IMR-90 (cell line): ENCODE results near the gene ZNF592. TPM values are rescaled to one million over a fixed set of nuclear protein-coding genes. Genes with fewer than 3 reads are reported as not detected.

Experiments
- ATAC-seq: fragments of 200-7000 bp; cut with Tn5 transposase; 2 replicates; pipeline ENCODE4 v1.9.1; 2020; ENCODE audit warnings: low read depth, mild to moderate bottlenecking, moderate library complexity
- BruUV-seq: library from RNA; stranded (reverse); fragments of 400-500 nt; replicated peaks from 2 replicates; lab custom pipeline; 2021; lab: Mats Ljungman, UMichigan
- CTCF ChIA-PET: fragments of 300-600 bp; formaldehyde crosslinking; extraction: SDS; loops from one replicate; lab custom pipeline; 2021; ENCODE audit warnings: antibody characterized with exemption; lab: Yijun Ruan, JAX
- POLR2A ChIA-PET: fragments of 300-600 bp; sonication (Branson Sonifier 250); formaldehyde crosslinking; loops from one replicate; lab custom pipeline; 2022; ENCODE audit warnings: antibody characterized with exemption; ENCODE audit not compliant: unreplicated experiment; lab: Charles Lee
- DNase-seq: peaks from one replicate; pipeline ENCODE4 v3.0.0; 2013
- H2AFZ ChIP-seq: replicated peaks from 2 replicates; pipeline ENCODE3; 2013; ENCODE audit warnings: low read length, mild to moderate bottlenecking; ENCODE audit not compliant: poor library complexity
- H2AK5ac ChIP-seq: 2 replicates; pipeline ENCODE4 v1.6.1; 2013; ENCODE audit warnings: low read depth, low read length, inconsistent platforms
- H2AK9ac ChIP-seq: replicated peaks from 2 replicates; pipeline ENCODE3; 2013; ENCODE audit warnings: mild to moderate bottlenecking, low read depth, low read length, moderate library complexity; ENCODE audit not compliant: poor library complexity
- H2BK120ac ChIP-seq: 2 replicates; pipeline ENCODE4 v1.6.1; 2013; ENCODE audit warnings: low read depth, low read length, inconsistent platforms
- H2BK15ac ChIP-seq: 3 replicates; pipeline ENCODE4 v1.6.1; 2013; ENCODE audit warnings: low read depth, low read length, inconsistent platforms
- H2BK20ac ChIP-seq: 2 replicates; pipeline ENCODE4 v1.6.1; 2013; ENCODE audit warnings: low read depth, mild to moderate bottlenecking, inconsistent platforms, low read length, moderate library complexity
- H2BK5ac ChIP-seq: 2 replicates; pipeline ENCODE4 v1.6.1; 2013; ENCODE audit warnings: mild to moderate bottlenecking, low read depth, low read length, inconsistent platforms; ENCODE audit not compliant: poor library complexity, severe bottlenecking
- H3K14ac ChIP-seq: replicated peaks from 2 replicates; pipeline ENCODE4 v1.6.1; 2013; ENCODE audit warnings: low read depth, low read length, inconsistent platforms
- H3K18ac ChIP-seq: 2 replicates; pipeline ENCODE4 v1.6.1; 2013; ENCODE audit warnings: low read depth, low read length, control low read depth
- H3K23ac ChIP-seq: 2 replicates; pipeline ENCODE4 v1.6.1; 2013; ENCODE audit warnings: low read depth, low read length, inconsistent platforms
- H3K27ac ChIP-seq: 2 replicates; pipeline ENCODE4 v1.5.1; 2013; ENCODE audit warnings: mild to moderate bottlenecking, control low read depth, low read length; ENCODE audit not compliant: insufficient read depth
- H3K27me3 ChIP-seq: 2 replicates; pipeline ENCODE4 v1.6.1; 2013; ENCODE audit warnings: low read length; ENCODE audit not compliant: control insufficient read depth, insufficient read depth
- H3K36me3 ChIP-seq: 2 replicates; pipeline ENCODE4 v1.6.1; 2013; ENCODE audit warnings: low read length, mixed read lengths; ENCODE audit not compliant: control insufficient read depth, insufficient read depth
- H3K4ac ChIP-seq: 2 replicates; pipeline ENCODE4 v1.6.1; 2013; ENCODE audit warnings: low read depth, low read length, inconsistent platforms
- H3K4me1 ChIP-seq: 2 replicates; pipeline ENCODE4 v1.6.1; 2013; ENCODE audit warnings: low read length, mixed read lengths; ENCODE audit not compliant: control insufficient read depth, insufficient read depth
- H3K4me2 ChIP-seq: 2 replicates; pipeline ENCODE4 v1.6.1; 2013; ENCODE audit warnings: low read depth, mild to moderate bottlenecking, control low read depth, low read length, moderate library complexity
- H3K4me3 ChIP-seq: 2 replicates; pipeline ENCODE4 v1.5.1; 2013; ENCODE audit warnings: low read depth, mild to moderate bottlenecking, control low read depth, low read length, moderate library complexity; ENCODE audit not compliant: insufficient read depth
- H3K56ac ChIP-seq: 2 replicates; pipeline ENCODE4 v1.6.1; 2013; ENCODE audit warnings: low read length, inconsistent platforms; ENCODE audit not compliant: insufficient read depth; ENCODE audit errors: extremely low read depth
- H3K79me1 ChIP-seq, 2 experiments: 2 replicates each; pipeline ENCODE4 v1.6.1; 2013; ENCODE audit warnings: low read length in 2 of 2, inconsistent platforms in 1 of 2, low read depth in 1 of 2
- H3K9ac ChIP-seq: 2 replicates; pipeline ENCODE4 v1.6.1; 2013; ENCODE audit warnings: low read depth, low read length, control low read depth
- H3K9me1 ChIP-seq: 2 replicates; pipeline ENCODE4 v1.6.1; 2013; ENCODE audit warnings: low read length, inconsistent platforms; ENCODE audit not compliant: insufficient read depth
- H3K9me3 ChIP-seq: 2 replicates; pipeline ENCODE4 v1.6.1; 2013; ENCODE audit warnings: low read length; ENCODE audit not compliant: control insufficient read depth, insufficient read depth
- H4K20me1 ChIP-seq: 2 replicates; pipeline ENCODE4 v1.6.1; 2013; ENCODE audit warnings: low read length, inconsistent platforms; ENCODE audit not compliant: insufficient read depth
- H4K5ac ChIP-seq: 2 replicates; pipeline ENCODE4 v1.6.1; 2013; ENCODE audit warnings: mild to moderate bottlenecking, low read depth, low read length, control low read depth
- H4K8ac ChIP-seq, 2 experiments: 2 replicates each; pipeline ENCODE4 v1.6.1; 2013; ENCODE audit warnings: low read depth in 2 of 2, low read length in 2 of 2, control low read depth in 1 of 2, inconsistent platforms in 1 of 2
- H4K91ac ChIP-seq: 2 replicates; pipeline ENCODE4 v1.6.1; 2013; ENCODE audit warnings: low read depth, low read length, inconsistent platforms; ENCODE audit not compliant: insufficient read depth
- CEBPB ChIP-seq: IDR thresholded peaks from 2 replicates; pipeline ENCODE4 v1.6.1; 2012; ENCODE audit warnings: low read depth, low read length, improper control_type of control experiment
- CHD1 ChIP-seq: IDR thresholded peaks from 2 replicates; pipeline ENCODE4 v1.6.1; 2012; ENCODE audit warnings: low read depth, low read length, improper control_type of control experiment
- MAFK ChIP-seq: IDR thresholded peaks from 2 replicates; pipeline ENCODE4 v1.6.1; 2012; ENCODE audit warnings: low read depth, low read length, improper control_type of control experiment
- MXI1 ChIP-seq: IDR thresholded peaks from 2 replicates; pipeline ENCODE4 v1.6.1; 2012; ENCODE audit warnings: low read depth, mild to moderate bottlenecking, low read length, moderate library complexity, borderline replicate concordance
- RAD21 ChIP-seq: IDR thresholded peaks from 2 replicates; pipeline ENCODE4 v1.6.1; 2012; ENCODE audit warnings: low read length, improper control_type of control experiment
- RCOR1 ChIP-seq: IDR thresholded peaks from 2 replicates; pipeline ENCODE4 v1.6.1; 2012; ENCODE audit warnings: mild to moderate bottlenecking, low read length, improper control_type of control experiment; ENCODE audit not compliant: insufficient replicate concordance
- RFX5 ChIP-seq: IDR thresholded peaks from 2 replicates; pipeline ENCODE4 v1.8.0; 2012; ENCODE audit warnings: low read depth, mild to moderate bottlenecking, low read length, moderate library complexity
- SMC3 ChIP-seq: fragments of 150-350 bp; IDR thresholded peaks from 2 replicates; pipeline ENCODE4 v1.6.1; 2016; ENCODE audit warnings: low read depth, mild to moderate bottlenecking, antibody characterized with exemption, low read length, moderate library complexity
- WGBS, 2 experiments: methylation state at CpG; one replicate each; pipeline versions ENCODE4 v1.1.5 to v1.1.7; 2013; ENCODE audit warnings: missing lambda C conversion rate in 2 of 2; ENCODE audit not compliant: insufficient read length in 1 of 2; ENCODE audit errors: extremely low coverage in 2 of 2; 5-methylcytosine and 5-hydroxymethylcytosine counted together
- dilution Hi-C: fragments of 300-500 bp; cut with HindIII; formaldehyde crosslinking; loops from one replicate; pipeline ENCODE4 v1.14.3; 2018; ENCODE audit warnings: low sequenced_read_pairs; ENCODE audit not compliant: unreplicated experiment
- in situ Hi-C: fragments of 300-500 bp; cut with MboI; formaldehyde crosslinking; loops from 3 replicates; pipeline ENCODE4 v1.14.3; 2019; ENCODE audit warnings: low sequenced_read_pairs, inconsistent platforms, mixed read lengths
- intact Hi-C: fragments of 100-400 bp; cut with micrococcal nuclease; formaldehyde crosslinking; loops from 2 replicates; pipeline ENCODE4 v1.10.0; 2022
- polyA plus RNA-seq, 3 experiments: library from polyadenylated mRNA; depleted of rRNA; stranded (reverse); fragments of >200 nt; gene quantifications; 2 replicates each; pipeline ENCODE4 v1.2.3, GENCODE V29; 2012; ENCODE audit warnings: low replicate concordance in 1 of 3
- total RNA-seq: library from RNA; depleted of rRNA; stranded (reverse); fragments of >200 nt; gene quantifications from 2 replicates; pipeline ENCODE4 v1.2.3, GENCODE V29; 2012
- TF ChIP-seq, protein P1 (sequence below): fragments of 150-350 bp; IDR thresholded peaks from 2 replicates; pipeline ENCODE4 v1.6.1; 2017; ENCODE audit warnings: mild to moderate bottlenecking, antibody characterized with exemption, low read length, low read depth
- TF ChIP-seq, protein P2 (sequence below): conservative IDR thresholded peaks from 2 replicates; pipeline ENCODE4 v1.5.1; 2012; ENCODE audit warnings: mild to moderate bottlenecking, low read depth, low read length, improper control_type of control experiment

The ZNF592 gene
- total and polyA plus RNA-seq, 2 of the 4 experiments (the other 2 are of a cell fraction) = 4.3 to 10.2 TPM

- Histone ChIP-seq H2AK9ac (no peak overlapping the region), H3K9me1 (peaks cover 12% of the 10 kb centered on the region), H4K20me1 (peaks cover 38% of the 10 kb centered on the region), H3K9me3 (no peaks in the 10 kb centered on the region), H2BK15ac (no peak overlapping the region), H2BK5ac (no peak overlapping the region), H3K4me1 (peaks cover 6% of the 10 kb centered on the region), H4K91ac (no peak overlapping the region), H2AK5ac (no peak overlapping the region), H2AFZ (no peak overlapping the region), H3K79me1 (peaks cover 31 to 90% of the 10 kb centered on the region in 2 experiments), H3K18ac (no peak overlapping the region), H3K4me2 (no peak overlapping the region), H3K14ac (no peak overlapping the region), H3K9ac (no peak overlapping the region), H3K23ac (no peak overlapping the region), H4K8ac (no peak overlapping the region), H2BK20ac (no peak overlapping the region), H4K5ac (no peak overlapping the region), H3K4me3 (no peak overlapping the region), H3K27me3 (no peaks in the 10 kb centered on the region), H3K36me3 (peaks cover 37% of the 10 kb centered on the region), H3K56ac (no peak overlapping the region), H2BK120ac (no peak overlapping the region), H3K27ac (no peak overlapping the region), H3K4ac (no peak overlapping the region)
- TF ChIP-seq, protein P1, sequence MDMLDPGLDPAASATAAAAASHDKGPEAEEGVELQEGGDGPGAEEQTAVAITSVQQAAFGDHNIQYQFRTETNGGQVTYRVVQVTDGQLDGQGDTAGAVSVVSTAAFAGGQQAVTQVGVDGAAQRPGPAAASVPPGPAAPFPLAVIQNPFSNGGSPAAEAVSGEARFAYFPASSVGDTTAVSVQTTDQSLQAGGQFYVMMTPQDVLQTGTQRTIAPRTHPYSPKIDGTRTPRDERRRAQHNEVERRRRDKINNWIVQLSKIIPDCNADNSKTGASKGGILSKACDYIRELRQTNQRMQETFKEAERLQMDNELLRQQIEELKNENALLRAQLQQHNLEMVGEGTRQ = no peak
- no peak for TF ChIP-seq RFX5
- TF ChIP-seq CEBPB = no peak
- no peak for TF ChIP-seq MXI1
- no peak for TF ChIP-seq CHD1
- TF ChIP-seq, protein P2, sequence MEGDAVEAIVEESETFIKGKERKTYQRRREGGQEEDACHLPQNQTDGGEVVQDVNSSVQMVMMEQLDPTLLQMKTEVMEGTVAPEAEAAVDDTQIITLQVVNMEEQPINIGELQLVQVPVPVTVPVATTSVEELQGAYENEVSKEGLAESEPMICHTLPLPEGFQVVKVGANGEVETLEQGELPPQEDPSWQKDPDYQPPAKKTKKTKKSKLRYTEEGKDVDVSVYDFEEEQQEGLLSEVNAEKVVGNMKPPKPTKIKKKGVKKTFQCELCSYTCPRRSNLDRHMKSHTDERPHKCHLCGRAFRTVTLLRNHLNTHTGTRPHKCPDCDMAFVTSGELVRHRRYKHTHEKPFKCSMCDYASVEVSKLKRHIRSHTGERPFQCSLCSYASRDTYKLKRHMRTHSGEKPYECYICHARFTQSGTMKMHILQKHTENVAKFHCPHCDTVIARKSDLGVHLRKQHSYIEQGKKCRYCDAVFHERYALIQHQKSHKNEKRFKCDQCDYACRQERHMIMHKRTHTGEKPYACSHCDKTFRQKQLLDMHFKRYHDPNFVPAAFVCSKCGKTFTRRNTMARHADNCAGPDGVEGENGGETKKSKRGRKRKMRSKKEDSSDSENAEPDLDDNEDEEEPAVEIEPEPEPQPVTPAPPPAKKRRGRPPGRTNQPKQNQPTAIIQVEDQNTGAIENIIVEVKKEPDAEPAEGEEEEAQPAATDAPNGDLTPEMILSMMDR = no peak
- TF ChIP-seq MAFK = no peak
- no peak for TF ChIP-seq RAD21
- TF ChIP-seq SMC3 = no peak
- no peak for TF ChIP-seq RCOR1
- no TSS peak for BruUV-seq
- intact Hi-C loops (no loop called here), in situ Hi-C loops (no loop called here), dilution Hi-C loops (no loop called here)
- ATAC-seq (no peak), DNase-seq (no peak)
- 100% methylated on average over 15 of the region's 17 CpGs; no CpG with 5 or more reads in 1 of the 2 experiments for WGBS, 2 experiments
- ChIA-PET POLR2A (no interaction called here), CTCF (no interaction called here)
Observed at GRCh38 chr15:84784262-84784661, 35.9 kb downstream of the ZNF592 start.
